GM23338 (cell line): ENCODE data around the gene CNTNAP5. TPM values are rescaled to one million over a fixed set of nuclear protein-coding genes. Genes with fewer than 3 reads are reported as not detected.

Experiments used
- ATAC-seq: fragments of 200-7000 bp; cut with Tn5 transposase; 3 replicates; pipeline ENCODE4 v1.9.1; 2020
- DNase-seq: peaks from one replicate; pipeline ENCODE4 v3.0.0-alpha.2; 2015; ENCODE audit warnings: low spot score
- H2AFZ ChIP-seq: fragments of 200-600 bp; sonication (generic); 2 replicates; pipeline ENCODE4 v1.8.0; 2016; ENCODE audit warnings: antibody characterized with exemption, mild to moderate bottlenecking, moderate library complexity
- H3F3A ChIP-seq: fragments of 200-600 bp; sonication (generic); replicated peaks from 2 replicates; pipeline ENCODE4 v1.8.0; 2017; ENCODE audit warnings: antibody characterized with exemption, mixed run types, low read depth
- H3K27ac ChIP-seq: fragments of 200-600 bp; sonication (generic); 2 replicates; pipeline ENCODE4 v1.6.1; 2016; ENCODE audit warnings: low read depth
- H3K27me3 ChIP-seq: fragments of 200-600 bp; sonication (generic); 2 replicates; pipeline ENCODE4 v1.8.0; 2016; ENCODE audit warnings: mild to moderate bottlenecking, mixed run types, moderate library complexity; ENCODE audit not compliant: insufficient read depth
- H3K36me3 ChIP-seq: fragments of 200-600 bp; sonication (generic); 2 replicates; pipeline ENCODE4 v1.8.0; 2016; ENCODE audit warnings: mild to moderate bottlenecking; ENCODE audit not compliant: insufficient read depth
- H3K4me1 ChIP-seq: fragments of 200-600 bp; sonication (generic); 2 replicates; pipeline ENCODE4 v1.8.0; 2016; ENCODE audit warnings: mild to moderate bottlenecking, moderate library complexity; ENCODE audit not compliant: insufficient read depth
- H3K4me2 ChIP-seq: fragments of 200-600 bp; sonication (generic); 2 replicates; pipeline ENCODE4 v1.7.1; 2017; ENCODE audit warnings: mixed run types
- H3K4me3 ChIP-seq: fragments of 200-600 bp; sonication (generic); 2 replicates; pipeline ENCODE4 v1.6.1; 2016; ENCODE audit warnings: mixed run types
- H3K79me2 ChIP-seq: fragments of 200-600 bp; sonication (generic); replicated peaks from 2 replicates; pipeline ENCODE4 v1.8.0; 2017; ENCODE audit warnings: mild to moderate bottlenecking; ENCODE audit not compliant: insufficient read depth
- H3K9me2 ChIP-seq: fragments of 200-600 bp; sonication (generic); 2 replicates; pipeline ENCODE4 v1.8.0; 2017; ENCODE audit not compliant: insufficient read depth
- H4K20me1 ChIP-seq: fragments of 200-600 bp; sonication (generic); replicated peaks from 2 replicates; pipeline ENCODE4 v1.8.0; 2017; ENCODE audit warnings: mild to moderate bottlenecking; ENCODE audit not compliant: insufficient read depth
- H3K27ac Mint-ChIP-seq: 2 replicates; pipeline ENCODE4 v1.8.0; 2020; ENCODE audit warnings: inconsistent platforms, mild to moderate bottlenecking, moderate library complexity, mixed read lengths
- H3K27me3 Mint-ChIP-seq: 3 replicates; pipeline ENCODE4 v1.8.0; 2022; ENCODE audit warnings: low read depth, mild to moderate bottlenecking, moderate library complexity, mixed read lengths, inconsistent platforms; ENCODE audit not compliant: insufficient read depth, poor library complexity
- H3K36me3 Mint-ChIP-seq: 3 replicates; pipeline ENCODE4 v1.8.0; 2021; ENCODE audit warnings: low read depth, mild to moderate bottlenecking, inconsistent platforms, moderate library complexity, mixed read lengths
- H3K4me1 Mint-ChIP-seq: 3 replicates; pipeline ENCODE4 v1.8.0; 2020; ENCODE audit warnings: mild to moderate bottlenecking, inconsistent platforms, mixed read lengths
- H3K4me3 Mint-ChIP-seq: 3 replicates; pipeline ENCODE4 v1.8.0; 2021; ENCODE audit warnings: moderate library complexity, mild to moderate bottlenecking, inconsistent platforms, mixed read lengths
- H3K9me3 Mint-ChIP-seq: 3 replicates; pipeline ENCODE4 v1.8.0; 2020; ENCODE audit warnings: moderate library complexity, mild to moderate bottlenecking, inconsistent platforms, mixed read lengths
- CTCF ChIP-seq, 2 experiments: fragments of 200-600 bp in 1 of 2; sonication (generic) in 1 of 2; conservative IDR thresholded peaks; 2 replicates each; pipeline versions ENCODE4 v1.5.1 to v1.6.1; 2016 to 2017; ENCODE audit warnings: antibody characterized with exemption in 2 of 2, low read depth in 2 of 2, mild to moderate bottlenecking in 2 of 2, moderate library complexity in 1 of 2
- EZH2 ChIP-seq: fragments of 200-600 bp; sonication (generic); IDR thresholded peaks from one replicate; pipeline ENCODE4 v1.8.0; 2017; ENCODE audit warnings: antibody characterized with exemption, mild to moderate bottlenecking, low read depth; ENCODE audit not compliant: unreplicated experiment
- JUNB ChIP-seq: IDR thresholded peaks from one replicate; pipeline ENCODE4 v1.6.1; 2016; ENCODE audit warnings: antibody characterized with exemption; ENCODE audit not compliant: unreplicated experiment
- NANOG ChIP-seq: IDR thresholded peaks from 2 replicates; pipeline ENCODE4 v1.6.1; 2016; ENCODE audit warnings: antibody characterized with exemption, borderline replicate concordance
- REST ChIP-seq: IDR thresholded peaks from one replicate; pipeline ENCODE4 v1.6.1; 2018; ENCODE audit warnings: antibody characterized with exemption; ENCODE audit not compliant: unreplicated experiment
- STAT1 ChIP-seq: IDR thresholded peaks from one replicate; pipeline ENCODE4 v1.6.1; 2016; ENCODE audit warnings: antibody characterized with exemption; ENCODE audit not compliant: unreplicated experiment
- ZNF114 ChIP-seq: fragments of 250-450 bp; sonication (Bioruptor Pico); IDR thresholded peaks from 2 replicates; pipeline ENCODE4 v1.5.0; 2020; ENCODE audit warnings: mild to moderate bottlenecking, moderate library complexity
- ZNF331 ChIP-seq: fragments of 250-450 bp; sonication (Bioruptor Pico); IDR thresholded peaks from 2 replicates; pipeline ENCODE4 v1.5.0; 2020; ENCODE audit warnings: low read depth, mild to moderate bottlenecking, moderate library complexity
- ZNF462 ChIP-seq: fragments of 250-450 bp; sonication (Bioruptor Pico); IDR thresholded peaks from 2 replicates; pipeline ENCODE4 v1.5.0; 2020; ENCODE audit warnings: mild to moderate bottlenecking, moderate library complexity
- polyA plus RNA-seq: library from polyadenylated mRNA; unstranded; fragments of >200 nt; fragmentation: Nextera tagmentation; extraction: Ambion mirVana; gene quantifications from 2 replicates; pipeline ENCODE4 v1.2.1, GENCODE V29; 2016
- total RNA-seq: library from RNA; depleted of rRNA; stranded (reverse); fragments of >200 nt; shearing (Covaris generic); gene quantifications from 2 replicates; pipeline ENCODE4 v1.2.3, GENCODE V29; 2014

CNTNAP5 gene
- total and polyA plus RNA-seq, 2 experiments from 2014 or later, result 0.49 to 0.50 TPM

- H3K9me2 ChIP-seq, result no peaks in the 10 kb centered on the region
- Mint-ChIP-seq H3K4me1 (peaks cover 8% of the 10 kb centered on the region; the same call in 2 of the 3 replicates), H3K9me3 (peaks cover 3% of the 10 kb centered on the region; the same call in 1 of the 3 replicates), H3K27ac (no peak overlapping the region), H3K27me3 (peaks cover 6% of the 10 kb centered on the region), H3K36me3 (no peaks in the 10 kb centered on the region), H3K4me3 (no peak overlapping the region)
- H3K27ac ChIP-seq, result no peak overlapping the region
- no peak for DNase-seq
- no peaks in the 10 kb centered on the region for H3K4me1 ChIP-seq
- H2AFZ ChIP-seq, result peak overlapping the region; percentile 69
- no peaks in the 10 kb centered on the region for H4K20me1 ChIP-seq
- H3K27me3 ChIP-seq, result no peaks in the 10 kb centered on the region
- no peaks in the 10 kb centered on the region for H3F3A ChIP-seq
- no peak overlapping the region for H3K4me2 ChIP-seq
- no peak overlapping the region for H3K4me3 ChIP-seq
- H3K79me2 ChIP-seq, result no peaks in the 10 kb centered on the region
- no peak for ATAC-seq
- no peak for TF ChIP-seq ZNF331 (CRISPR knock-in tag)
- TF ChIP-seq EZH2, result no peak
- no peak for TF ChIP-seq JUNB
- no peak for TF ChIP-seq STAT1
- no peak for TF ChIP-seq ZNF114 (CRISPR knock-in tag)
- TF ChIP-seq REST, result no peak
- TF ChIP-seq CTCF (conservative IDR thresholded peaks at IDR 0.05; ENCODE audit: low read depth in 2 of 2), result no peak
- no peak for TF ChIP-seq ZNF462 (CRISPR knock-in tag)
- TF ChIP-seq NANOG, result no peak
- peaks cover 5% of the 10 kb centered on the region; the same call in 1 of the 2 replicates for H3K36me3 ChIP-seq
Measured at GRCh38 chr2:124296470-124296869, 271.4 kb downstream of the CNTNAP5 start.
